ENCODE data around the gene ZNF511.
A peak's percentile ranks its signal among the peaks of the same experiment; 100 is the strongest.

ZNF511 gene

DNA sequence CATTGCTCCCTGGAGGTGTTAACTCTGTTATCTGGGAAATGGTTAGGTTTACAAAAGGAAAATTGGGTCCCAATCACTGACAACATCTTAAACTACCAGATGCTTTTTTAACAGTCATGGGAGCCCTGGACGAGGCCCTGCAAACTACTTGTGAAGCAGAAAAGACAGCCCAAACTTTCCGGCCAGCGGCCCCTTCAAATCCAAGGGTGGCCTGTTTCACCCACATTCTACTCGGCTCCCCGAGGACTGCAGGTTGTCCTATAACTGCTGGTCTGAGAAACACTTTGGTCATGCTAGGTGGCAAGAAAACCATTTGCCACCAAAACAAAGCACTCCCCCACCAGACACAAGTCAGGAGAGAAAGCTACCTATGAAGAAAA lies 2.6 kb upstream of the ZNF511 start:
- TF ChIP-seq ZFX (IDR thresholded peaks at IDR 0.05) = no peak
- TF ChIP-seq, protein P1, sequence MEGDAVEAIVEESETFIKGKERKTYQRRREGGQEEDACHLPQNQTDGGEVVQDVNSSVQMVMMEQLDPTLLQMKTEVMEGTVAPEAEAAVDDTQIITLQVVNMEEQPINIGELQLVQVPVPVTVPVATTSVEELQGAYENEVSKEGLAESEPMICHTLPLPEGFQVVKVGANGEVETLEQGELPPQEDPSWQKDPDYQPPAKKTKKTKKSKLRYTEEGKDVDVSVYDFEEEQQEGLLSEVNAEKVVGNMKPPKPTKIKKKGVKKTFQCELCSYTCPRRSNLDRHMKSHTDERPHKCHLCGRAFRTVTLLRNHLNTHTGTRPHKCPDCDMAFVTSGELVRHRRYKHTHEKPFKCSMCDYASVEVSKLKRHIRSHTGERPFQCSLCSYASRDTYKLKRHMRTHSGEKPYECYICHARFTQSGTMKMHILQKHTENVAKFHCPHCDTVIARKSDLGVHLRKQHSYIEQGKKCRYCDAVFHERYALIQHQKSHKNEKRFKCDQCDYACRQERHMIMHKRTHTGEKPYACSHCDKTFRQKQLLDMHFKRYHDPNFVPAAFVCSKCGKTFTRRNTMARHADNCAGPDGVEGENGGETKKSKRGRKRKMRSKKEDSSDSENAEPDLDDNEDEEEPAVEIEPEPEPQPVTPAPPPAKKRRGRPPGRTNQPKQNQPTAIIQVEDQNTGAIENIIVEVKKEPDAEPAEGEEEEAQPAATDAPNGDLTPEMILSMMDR (conservative IDR thresholded peaks at IDR 0.05) = no peak
- no peak overlapping the region for H3K27ac ChIP-seq

DNA sequence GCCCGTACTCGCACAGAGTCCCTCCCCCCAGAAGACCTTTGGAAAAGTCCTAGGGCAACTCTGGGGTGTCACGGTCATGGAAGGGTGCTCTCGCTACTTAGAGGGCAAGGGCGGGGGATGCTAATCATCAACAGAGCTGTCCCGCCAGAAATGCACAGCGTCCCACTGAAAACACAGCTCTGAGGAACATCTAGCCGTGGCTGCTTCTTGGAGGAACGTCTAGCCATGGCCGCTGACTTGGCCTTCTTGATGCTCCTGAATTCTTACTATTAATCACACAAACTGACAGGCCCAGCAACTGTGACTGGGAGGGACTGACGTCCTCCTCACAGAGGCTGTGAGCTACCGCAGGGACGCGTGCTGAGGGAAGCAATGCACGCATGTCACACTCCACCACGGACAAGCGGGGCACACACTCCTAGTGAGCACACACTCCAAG lies 1.8 kb upstream of the ZNF511 start:
- H3K27ac ChIP-seq = peak overlapping the region; percentile 92; the same call in 1 of the 2 replicates
- TF ChIP-seq ZFX (IDR thresholded peaks at IDR 0.05) = no peak
- TF ChIP-seq, protein P1 (conservative IDR thresholded peaks at IDR 0.05) = no peak

DNA sequence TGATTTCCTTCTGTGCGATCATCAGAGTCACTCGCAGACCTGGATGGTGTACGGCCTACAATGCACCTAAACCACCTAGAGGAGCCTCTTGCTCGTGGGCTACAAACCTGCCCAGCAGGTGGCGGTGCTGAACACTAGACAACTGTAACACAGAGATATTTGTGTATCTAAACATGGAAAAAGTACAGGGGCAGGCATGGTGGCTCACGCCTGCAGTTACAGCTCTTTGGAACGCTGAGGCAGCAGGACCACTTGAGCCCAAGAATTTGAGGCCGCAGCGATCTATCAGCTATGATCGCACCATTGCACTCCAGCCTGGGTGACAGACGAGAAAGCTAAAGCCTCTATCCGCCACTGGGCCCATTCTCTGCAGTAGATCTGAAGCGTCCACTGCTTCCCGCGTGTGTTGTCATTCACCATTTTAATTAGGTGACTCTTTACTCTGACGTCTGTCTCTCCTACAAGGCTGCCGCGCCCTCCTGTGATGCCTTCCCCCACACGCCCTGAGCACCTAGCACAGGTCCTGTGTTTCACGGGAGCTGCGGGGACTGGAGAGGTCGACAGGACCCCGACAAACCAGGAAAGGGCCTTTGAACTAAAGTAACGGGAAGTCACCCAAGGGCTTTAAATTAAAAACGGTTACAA lies 816 bp upstream of the ZNF511 start:
- no peak for TF ChIP-seq ZFX (IDR thresholded peaks at IDR 0.05)
- TF ChIP-seq, protein P1 (conservative IDR thresholded peaks at IDR 0.05) = peak; percentile 93

DNA sequence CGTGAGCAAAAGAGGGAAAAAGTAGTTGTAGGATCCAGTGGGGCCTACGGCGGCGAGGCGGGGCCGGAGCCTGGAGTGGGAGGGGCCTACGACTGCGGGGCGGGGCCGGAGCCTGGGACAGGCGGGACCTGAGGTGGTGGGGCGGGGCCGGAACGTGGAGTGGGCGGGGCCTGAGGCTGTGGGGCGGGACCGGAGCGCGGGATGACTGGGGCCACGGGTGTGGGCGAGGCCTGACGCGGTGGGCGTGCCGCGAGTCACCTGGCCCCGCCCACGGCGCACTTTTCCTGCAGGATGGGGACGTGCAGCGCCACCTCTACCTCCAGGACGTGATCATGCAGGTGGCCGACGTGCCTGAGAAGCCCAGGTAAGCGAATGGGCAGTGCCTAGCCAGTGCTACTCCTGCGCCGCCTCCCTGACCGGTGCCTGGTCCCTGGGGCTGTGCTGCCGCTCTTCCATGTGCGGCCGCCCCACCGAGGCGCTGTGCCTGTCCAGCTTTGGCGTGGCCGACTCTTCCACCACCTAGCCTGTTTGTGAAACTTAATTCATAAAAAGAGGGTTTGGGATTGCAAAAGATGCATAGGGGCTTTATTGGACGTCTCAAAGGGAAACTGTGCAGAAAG lies 496 bp downstream of the ZNF511 start:
- peak overlapping the region; percentile 92 for H3K27ac ChIP-seq
- no peak for TF ChIP-seq ZFX (IDR thresholded peaks at IDR 0.05)
- TF ChIP-seq, protein P1 (conservative IDR thresholded peaks at IDR 0.05) = peak; percentile 29

More for the DNA sequence above, 816 bp upstream of the ZNF511 start:
- peak overlapping the region; percentile 92 for H3K27ac ChIP-seq

DNA sequence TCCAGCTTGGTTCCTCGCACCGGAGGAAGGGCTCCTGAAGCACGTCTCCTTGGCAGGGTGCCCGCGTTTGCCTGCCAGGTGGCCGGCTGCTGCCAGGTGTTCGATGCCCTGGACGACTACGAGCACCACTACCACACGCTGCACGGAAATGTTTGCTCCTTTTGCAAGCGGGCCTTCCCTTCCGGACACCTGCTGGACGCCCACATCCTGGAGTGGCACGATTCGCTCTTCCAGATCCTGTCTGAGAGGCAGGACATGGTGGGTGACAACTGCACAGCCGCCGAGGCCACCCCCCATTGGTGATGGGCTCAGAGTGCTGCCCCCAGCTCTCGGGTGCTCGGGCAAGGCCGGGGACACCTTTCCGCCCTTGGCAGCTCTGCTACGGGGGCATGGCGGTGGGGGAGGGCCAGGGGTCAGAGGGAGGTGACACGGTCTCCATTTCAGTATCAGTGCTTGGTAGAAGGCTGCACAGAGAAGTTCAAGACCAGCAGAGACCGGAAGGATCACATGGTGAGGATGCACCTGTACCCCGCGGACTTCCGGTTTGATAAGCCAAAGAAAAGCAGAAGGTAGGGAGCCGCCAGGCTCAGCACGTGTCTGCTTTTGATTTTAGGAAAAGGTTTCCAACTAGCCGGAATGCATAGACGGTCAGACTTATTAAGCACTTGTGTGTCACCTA lies 1.1 kb downstream of the ZNF511 start:
- no peak for TF ChIP-seq ZFX (IDR thresholded peaks at IDR 0.05)
- TF ChIP-seq, protein P1 (conservative IDR thresholded peaks at IDR 0.05) = no peak
- peak overlapping the region; percentile 92 for H3K27ac ChIP-seq

DNA sequence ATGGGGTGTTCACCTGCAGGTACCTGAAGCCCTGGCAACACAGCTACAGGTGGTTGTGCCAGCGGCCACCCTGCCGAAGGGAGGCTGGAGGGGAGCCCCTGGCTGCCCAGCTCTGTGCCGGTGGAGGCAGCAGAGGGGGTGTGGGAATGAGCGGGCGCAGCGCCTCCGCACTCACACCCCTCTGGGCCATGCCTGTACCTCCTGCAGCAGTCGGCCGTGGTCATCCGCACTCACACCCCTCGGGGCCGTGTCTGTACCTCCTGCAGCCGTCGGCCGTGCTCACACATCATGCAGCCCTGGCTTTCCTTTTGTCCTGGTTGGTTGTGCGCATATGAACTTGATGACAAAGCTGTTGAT lies 1.7 kb downstream of the ZNF511 start:
- TF ChIP-seq, protein P1 (conservative IDR thresholded peaks at IDR 0.05) = no peak
- no peak for TF ChIP-seq ZFX (IDR thresholded peaks at IDR 0.05)
- H3K27ac ChIP-seq = peak overlapping the region; percentile 92

DNA sequence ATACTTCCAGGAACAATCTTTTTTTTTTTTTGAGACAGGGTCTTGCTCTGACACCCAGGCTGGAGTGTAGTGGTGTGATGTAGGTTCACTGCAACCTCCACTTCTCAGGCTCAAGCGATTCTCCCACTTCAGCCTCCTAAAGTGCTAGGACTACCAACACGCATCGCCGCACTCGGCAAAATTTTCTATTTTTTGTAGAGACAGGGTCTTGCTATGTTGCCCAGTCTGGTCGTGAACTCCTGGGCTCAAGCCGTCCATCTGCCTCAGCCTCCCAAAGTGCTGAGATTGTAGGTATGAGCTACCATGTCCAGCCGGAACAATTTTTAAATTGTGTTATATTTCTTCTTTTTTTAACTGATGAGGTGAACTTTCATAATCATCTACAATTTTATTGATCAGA lies 2.1 kb downstream of the ZNF511 start:
- H3K27ac ChIP-seq = peak overlapping the region; percentile 92; the same call in 1 of the 2 replicates
- TF ChIP-seq, protein P1 (conservative IDR thresholded peaks at IDR 0.05) = no peak
- no peak for TF ChIP-seq ZFX (IDR thresholded peaks at IDR 0.05)
